K562 (cell line): Measurements from ENCODE around the gene CUX1. TPM values are rescaled to one million over a fixed set of nuclear protein-coding genes. Genes with fewer than 3 reads are reported as not detected.
A peak's percentile ranks its signal among the peaks of the same experiment; 100 is the strongest.

Experiments used
- ARID1B ChIP-seq: fragments of 450-650 bp; IDR thresholded peaks from 2 replicates; pipeline ENCODE4 v1.6.1; 2016; ENCODE audit warnings: antibody characterized with exemption, mild to moderate bottlenecking, inconsistent platforms
- ATF2 ChIP-seq: sonication (generic); formaldehyde crosslinking; IDR thresholded peaks from 2 replicates; pipeline ENCODE4 v1.8.1; 2022; ENCODE audit warnings: missing genetic modification reagents
- ATF7 ChIP-seq: fragments of 450-650 bp; IDR thresholded peaks from 2 replicates; pipeline ENCODE4 v1.7.1; 2014; ENCODE audit warnings: mild to moderate bottlenecking, moderate library complexity
- BRF2 ChIP-seq: IDR thresholded peaks from 3 replicates; pipeline ENCODE4 v1.6.1; 2011; ENCODE audit warnings: borderline replicate concordance, mild to moderate bottlenecking; ENCODE audit not compliant: insufficient read length, insufficient read depth
- CBFA2T2 ChIP-seq: fragments of 450-650 bp; conservative IDR thresholded peaks from 2 replicates; pipeline ENCODE4 v1.6.1; 2017; ENCODE audit warnings: mild to moderate bottlenecking
- MLLT1 ChIP-seq, 2 experiments: fragments of 450-650 bp; IDR thresholded peaks; 2 replicates each; pipeline ENCODE4 v1.6.1; 2016
- PURB ChIP-seq: sonication (generic); formaldehyde crosslinking; IDR thresholded peaks from 2 replicates; pipeline ENCODE4 v1.9.0; 2021; ENCODE audit warnings: low read depth, mild to moderate bottlenecking, missing genetic modification reagents
- SAP30 ChIP-seq: fragments of 200-600 bp; sonication (generic); IDR thresholded peaks from 2 replicates; pipeline ENCODE4 v1.6.1; 2012; ENCODE audit warnings: borderline replicate concordance, low read depth, mild to moderate bottlenecking, moderate library complexity, low read length, control low read depth, inconsistent platforms; ENCODE audit not compliant: insufficient read depth, poor library complexity, severe bottlenecking
- SFPQ ChIP-seq: fragments of 200-400 bp; formaldehyde crosslinking; IDR thresholded peaks from 2 replicates; pipeline ENCODE4 v1.6.1; 2017; ENCODE audit warnings: mild to moderate bottlenecking, low read depth, low read length, moderate library complexity
- SMAD4 ChIP-seq: fragments of 250-450 bp; sonication (Bioruptor Pico); conservative IDR thresholded peaks from 2 replicates; pipeline ENCODE4 v1.8.0; 2021; ENCODE audit warnings: inconsistent platforms, mild to moderate bottlenecking, moderate library complexity
- SMARCE1 ChIP-seq: fragments of 450-650 bp; IDR thresholded peaks from 2 replicates; pipeline ENCODE4 v1.7.1; 2016; ENCODE audit warnings: mild to moderate bottlenecking
- SRSF1 ChIP-seq: fragments of 200-400 bp; formaldehyde crosslinking; IDR thresholded peaks from 2 replicates; pipeline ENCODE4 v1.6.1; 2017; ENCODE audit warnings: mild to moderate bottlenecking, low read depth, low read length, moderate library complexity
- SUPT5H ChIP-seq: fragments of 450-650 bp; IDR thresholded peaks from 2 replicates; pipeline ENCODE4 v1.6.1; 2016
- ZBTB34 ChIP-seq: fragments of 250-450 bp; sonication (Bioruptor Pico); IDR thresholded peaks from 2 replicates; pipeline ENCODE4 v1.8.0; 2021; ENCODE audit warnings: mild to moderate bottlenecking, moderate library complexity
- ZKSCAN3 ChIP-seq: fragments of 250-450 bp; sonication (Bioruptor Pico); IDR thresholded peaks from 2 replicates; pipeline ENCODE4 v1.4.0; 2020
- ZNF280B ChIP-seq: fragments of 250-450 bp; sonication (Bioruptor Pico); IDR thresholded peaks from 2 replicates; pipeline ENCODE4 v1.5.1; 2021; ENCODE audit warnings: mild to moderate bottlenecking
- ZNF445 ChIP-seq: fragments of 250-450 bp; sonication (Bioruptor Pico); IDR thresholded peaks from 2 replicates; pipeline ENCODE4 v1.4.0; 2020; ENCODE audit warnings: low read depth, mild to moderate bottlenecking, moderate library complexity
- ZNF785 ChIP-seq: fragments of 250-450 bp; sonication (Bioruptor Pico); IDR thresholded peaks from 2 replicates; pipeline ENCODE4 v1.4.0; 2020; ENCODE audit warnings: mild to moderate bottlenecking
- polyA plus RNA-seq, 8 experiments: library from polyadenylated mRNA; depleted of rRNA in 4 of 8; stranded (reverse) in 5 of 8; unstranded in 3 of 8; fragments of >200 nt; fragmentation: Nextera tagmentation in 2 of 8; fragmentation: Illumina TruSeq in 1 of 8; extraction: Ambion mirVana in 2 of 8; extraction: Trizol in 1 of 8; gene quantifications; 2 replicates each; pipeline versions ENCODE4 v1.2.1 to v1.2.3, GENCODE V29; 2011 to 2014; ENCODE audit warnings: inconsistent platforms in 1 of 8, missing spikeins in 1 of 8
- total RNA-seq, 7 experiments: library from RNA; depleted of rRNA in 6 of 7; stranded (reverse); fragments of >200 nt in 6 of 7; fragmentation: Illumina TruSeq in 2 of 7; extraction: Trizol in 2 of 7; gene quantifications; 2 replicates each; pipeline versions ENCODE4 v1.2.1 to v1.2.3, GENCODE V29; 2011 to 2021; ENCODE audit warnings: low replicate concordance in 1 of 7

Gene CUX1
- total and polyA plus RNA-seq, 9 of the 15 experiments (the other 6 are each of a cell fraction or from before 2014, with no cell fraction given) = 3.6 to 55.3 (median 25.2) TPM

- TF ChIP-seq PURB (CRISPR knock-in tag) (no peak), ZNF280B (no peak), SAP30 (no peak), ZBTB34 (no peak), SMAD4 (CRISPR knock-in tag) (peak; percentile 70), SRSF1 (no peak), CBFA2T2 (peak; percentile 38), BRF2 (no peak), ZNF445 (CRISPR knock-in tag) (no peak), SMARCE1 (peak; percentile 75; the same call in 1 of the 2 replicates), ZKSCAN3 (CRISPR knock-in tag) (no peak), ATF2 (CRISPR knock-in tag) (no peak), ARID1B (peak; percentile 60), ZNF785 (no peak), SUPT5H (no peak), MLLT1 (IDR thresholded peaks at IDR 0.05) (no peak), ATF7 (no peak), SFPQ (no peak)
These were observed 130.5 kb downstream of the CUX1 start (continued) for GRCh38 chr7:101947899-101948298.
